OCI-LY1 (cell line): ENCODE data around the gene CLASRP.

Source experiments
- EZH2 ChIP-seq: fragments of 200-600 bp; sonication (generic), shearing (Covaris generic); IDR thresholded peaks from 2 replicates; pipeline ENCODE4 v1.8.0; 2017; ENCODE audit warnings: borderline replicate concordance, mixed run types, mild to moderate bottlenecking, antibody characterized with exemption, low read length, moderate library complexity, mixed read lengths
- TF ChIP-seq, protein P1 (sequence below): fragments of 200-600 bp; sonication (generic), shearing (Covaris generic); IDR thresholded peaks from 2 replicates; pipeline ENCODE4 v1.5.1; 2017; ENCODE audit warnings: mild to moderate bottlenecking, antibody characterized with exemption, low read length, moderate library complexity, mixed read lengths

DNA sequence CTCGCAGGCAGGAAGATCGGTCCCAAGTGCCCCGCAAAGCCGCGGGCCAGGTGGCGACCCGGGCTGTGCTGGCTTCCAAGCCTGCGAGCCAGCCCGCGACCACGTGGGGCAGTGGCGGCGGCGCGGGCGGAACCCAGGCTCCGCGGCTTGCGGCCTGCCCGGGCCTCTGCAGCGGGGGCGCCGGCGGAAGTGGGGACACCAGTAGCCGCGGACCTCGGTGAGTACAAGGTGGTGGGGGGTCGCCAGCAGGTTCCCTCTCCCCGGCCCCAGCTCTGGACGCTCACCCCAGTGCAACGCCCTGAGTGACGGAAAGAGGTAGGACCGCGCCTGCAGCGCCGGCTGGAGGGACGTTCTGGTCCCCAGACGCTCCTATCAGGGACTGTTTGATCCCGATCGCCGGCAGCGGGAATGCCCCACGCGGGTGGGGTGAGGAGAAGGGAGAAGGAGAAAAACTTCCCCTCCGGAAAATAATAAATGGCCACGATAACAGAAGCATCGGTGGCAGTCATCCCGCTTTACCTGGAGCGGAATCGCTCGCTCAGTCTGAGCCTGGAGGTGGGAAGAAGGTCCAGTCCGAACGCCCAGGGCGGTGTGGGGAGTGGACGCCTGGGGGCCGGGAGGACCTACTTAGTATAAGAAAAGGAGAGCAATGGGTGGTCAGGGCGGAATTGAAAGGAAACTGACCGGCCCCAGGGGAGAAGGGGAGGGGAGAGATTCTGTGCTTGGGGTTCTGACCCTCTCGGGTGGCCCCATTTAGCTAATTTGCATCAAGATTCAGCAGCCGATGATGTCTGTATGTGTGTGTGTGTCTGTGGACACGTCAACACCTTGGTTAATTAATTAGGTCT lies 40.4 kb downstream of the CLASRP start, which contains the start of gene GEMIN7:
- TF ChIP-seq, protein P1, sequence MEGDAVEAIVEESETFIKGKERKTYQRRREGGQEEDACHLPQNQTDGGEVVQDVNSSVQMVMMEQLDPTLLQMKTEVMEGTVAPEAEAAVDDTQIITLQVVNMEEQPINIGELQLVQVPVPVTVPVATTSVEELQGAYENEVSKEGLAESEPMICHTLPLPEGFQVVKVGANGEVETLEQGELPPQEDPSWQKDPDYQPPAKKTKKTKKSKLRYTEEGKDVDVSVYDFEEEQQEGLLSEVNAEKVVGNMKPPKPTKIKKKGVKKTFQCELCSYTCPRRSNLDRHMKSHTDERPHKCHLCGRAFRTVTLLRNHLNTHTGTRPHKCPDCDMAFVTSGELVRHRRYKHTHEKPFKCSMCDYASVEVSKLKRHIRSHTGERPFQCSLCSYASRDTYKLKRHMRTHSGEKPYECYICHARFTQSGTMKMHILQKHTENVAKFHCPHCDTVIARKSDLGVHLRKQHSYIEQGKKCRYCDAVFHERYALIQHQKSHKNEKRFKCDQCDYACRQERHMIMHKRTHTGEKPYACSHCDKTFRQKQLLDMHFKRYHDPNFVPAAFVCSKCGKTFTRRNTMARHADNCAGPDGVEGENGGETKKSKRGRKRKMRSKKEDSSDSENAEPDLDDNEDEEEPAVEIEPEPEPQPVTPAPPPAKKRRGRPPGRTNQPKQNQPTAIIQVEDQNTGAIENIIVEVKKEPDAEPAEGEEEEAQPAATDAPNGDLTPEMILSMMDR: peak; percentile 14; the same call in 1 of the 2 replicates
- no peak for TF ChIP-seq EZH2
